NCI-H1694 (cell line): Measurements from ENCODE around the gene FAM168A.

Experiments used
- DNase-seq: peaks from one replicate; lab custom pipeline; 2025; lab: John Stamatoyannopoulos, UW

FAM168A gene

DNA sequence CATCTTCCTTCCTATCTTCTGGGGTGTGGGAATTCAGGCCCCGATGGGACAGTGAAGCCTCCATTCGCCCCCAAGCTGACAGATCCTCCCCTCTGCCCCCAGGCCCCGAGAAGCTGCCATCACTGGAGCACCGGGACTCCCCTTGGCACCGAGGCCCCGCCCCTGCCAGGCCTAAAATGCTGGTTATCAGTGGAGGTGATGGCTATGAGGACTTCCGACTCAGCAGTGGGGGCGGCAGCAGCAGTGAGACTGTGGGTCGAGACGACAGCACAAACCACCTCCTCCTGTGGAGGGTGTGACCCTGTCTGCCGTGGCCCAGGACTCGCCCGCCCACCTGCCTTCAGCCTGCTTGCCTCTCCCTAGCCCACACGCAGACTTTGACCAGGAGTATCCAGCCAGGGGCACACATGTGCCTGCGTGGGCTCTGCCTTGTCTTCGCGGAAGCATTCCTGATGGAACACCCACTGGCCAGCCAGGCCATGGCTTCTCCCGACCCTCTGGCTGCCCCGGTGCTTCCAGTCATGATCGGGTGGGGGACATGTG is 230.4 kb downstream of the FAM168A start:
- no peak for DNase-seq

DNA sequence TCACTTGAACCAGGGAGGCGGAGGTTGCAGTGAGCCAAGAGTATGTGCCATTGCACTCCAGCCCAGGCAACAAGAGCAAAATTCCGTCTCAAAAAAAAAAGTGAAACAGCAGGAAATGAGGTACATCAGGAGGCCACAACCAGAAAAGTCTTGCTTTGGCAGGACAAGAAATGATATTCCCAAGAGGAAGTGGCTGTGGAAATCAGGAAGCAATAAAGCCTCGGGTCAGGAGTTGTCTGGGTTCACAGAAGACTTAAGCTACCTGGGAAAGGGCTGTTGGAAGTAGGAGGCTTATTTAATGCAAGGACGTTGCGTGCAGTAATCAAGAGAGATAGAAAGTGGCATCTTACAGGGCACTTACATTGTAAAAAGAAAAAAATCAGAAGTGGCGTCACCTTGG is 231.0 kb downstream of the FAM168A start:
- DNase-seq = no peak

DNA sequence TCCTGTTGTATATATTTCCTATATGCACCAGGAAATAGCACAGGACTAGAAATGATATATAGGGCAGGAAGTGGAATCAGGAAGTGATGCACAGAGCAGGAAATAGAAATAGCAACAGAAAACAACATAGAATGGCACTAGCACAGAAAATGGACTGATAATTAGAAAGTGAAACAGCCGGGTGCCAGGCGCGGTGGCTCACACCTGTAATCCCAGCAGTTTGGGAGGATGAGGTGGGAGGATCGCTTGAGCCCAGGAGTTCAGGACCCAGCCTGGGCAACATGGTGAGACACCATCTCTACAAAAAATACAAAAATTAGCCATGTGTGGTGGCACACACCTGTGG is 231.7 kb downstream of the FAM168A start:
- DNase-seq = no peak

DNA sequence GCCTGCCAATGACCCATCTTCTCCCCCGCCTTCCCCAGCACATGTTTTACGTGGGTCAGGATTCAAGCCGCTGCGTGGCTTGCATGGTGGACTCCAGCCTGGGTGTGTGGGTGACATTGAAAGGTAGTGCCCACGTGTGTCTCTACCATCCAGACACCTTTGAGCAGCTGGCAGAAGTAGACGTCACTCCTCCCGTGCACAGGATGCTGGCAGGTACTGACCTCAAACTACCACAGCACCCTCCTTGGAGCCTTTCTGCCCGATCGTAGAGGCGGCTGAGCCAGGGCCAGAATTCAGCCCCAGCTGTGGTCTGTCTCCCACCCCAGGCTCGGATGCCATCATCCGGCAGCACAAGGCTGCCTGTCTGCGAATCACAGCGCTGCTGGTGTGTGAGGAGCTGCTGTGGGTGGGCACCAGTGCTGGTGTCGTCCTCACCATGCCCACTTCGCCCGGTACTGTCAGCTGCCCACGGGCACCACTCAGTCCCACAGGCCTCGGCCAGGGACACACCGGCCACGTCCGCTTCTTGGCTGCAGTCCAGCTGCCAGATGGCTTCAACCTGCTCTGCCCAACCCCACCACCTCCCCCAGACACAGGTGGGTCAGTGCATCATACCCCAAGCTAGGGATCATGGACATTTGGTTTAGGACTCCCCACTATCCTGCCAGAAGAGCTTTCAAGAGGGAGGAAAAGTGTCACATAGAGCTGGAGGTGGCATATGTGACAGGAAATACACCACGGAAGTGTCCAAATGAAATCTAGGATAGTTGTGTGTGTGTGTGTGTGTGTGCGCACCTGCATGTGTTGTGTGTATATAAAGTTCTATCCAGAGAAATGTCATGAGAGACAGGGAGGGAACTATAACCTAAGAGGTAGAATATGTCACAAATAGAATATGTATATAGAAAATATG is 232.3 kb downstream of the FAM168A start:
- DNase-seq = no peak

DNA sequence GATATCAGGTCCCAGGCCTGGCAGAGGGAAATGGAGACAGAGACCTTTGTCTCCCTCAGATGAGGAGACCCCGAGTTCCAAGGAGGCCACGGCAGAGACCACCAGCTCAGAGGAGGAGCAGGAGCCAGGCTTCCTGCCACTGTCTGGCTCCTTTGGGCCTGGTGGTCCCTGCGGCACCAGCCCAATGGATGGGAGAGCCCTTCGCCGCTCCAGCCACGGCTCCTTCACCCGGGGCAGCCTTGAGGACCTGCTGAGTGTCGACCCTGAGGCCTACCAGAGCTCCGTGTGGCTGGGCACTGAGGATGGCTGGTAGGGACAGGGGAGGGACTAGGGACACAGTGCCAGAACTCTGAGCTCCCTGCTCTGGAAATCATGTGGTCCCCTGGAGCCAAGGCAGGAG is 234.8 kb downstream of the FAM168A start:
- no peak for DNase-seq

DNA sequence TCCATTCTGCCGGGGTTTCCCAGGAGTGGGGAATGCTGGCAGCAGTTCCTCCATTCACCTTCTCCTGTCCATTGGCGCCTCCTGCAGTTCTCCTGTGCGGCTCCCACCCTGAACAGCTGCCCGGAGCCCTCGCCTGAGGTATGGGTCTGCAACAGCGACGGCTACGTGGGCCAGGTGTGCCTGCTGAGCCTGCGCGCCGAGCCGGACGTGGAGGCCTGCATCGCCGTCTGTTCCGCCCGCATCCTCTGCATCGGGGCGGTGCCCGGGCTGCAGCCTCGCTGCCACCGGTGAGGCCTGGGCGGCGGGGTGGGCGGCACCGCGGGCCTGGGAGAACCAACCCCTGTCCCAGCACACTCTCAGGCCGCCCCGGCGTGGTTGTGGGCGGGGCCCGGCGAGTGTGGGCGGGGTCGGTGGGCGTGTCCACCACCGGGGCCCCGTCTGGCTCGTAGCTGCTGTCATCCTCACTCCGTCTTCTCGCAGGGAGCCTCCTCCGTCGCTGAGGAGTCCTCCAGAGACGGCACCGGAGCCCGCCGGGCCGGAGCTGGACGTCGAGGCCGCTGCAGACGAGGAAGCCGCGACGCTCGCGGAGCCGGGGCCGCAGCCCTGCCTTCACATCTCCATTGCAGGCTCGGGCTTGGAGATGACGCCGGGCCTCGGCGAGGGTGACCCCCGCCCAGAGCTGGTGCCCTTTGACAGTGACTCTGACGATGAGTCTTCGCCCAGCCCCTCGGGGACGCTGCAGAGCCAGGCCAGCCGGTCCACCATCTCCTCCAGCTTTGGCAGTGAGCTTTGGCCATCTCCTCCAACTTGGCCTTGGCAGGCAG is 235.7 kb downstream of the FAM168A start:
- no peak for DNase-seq

DNA sequence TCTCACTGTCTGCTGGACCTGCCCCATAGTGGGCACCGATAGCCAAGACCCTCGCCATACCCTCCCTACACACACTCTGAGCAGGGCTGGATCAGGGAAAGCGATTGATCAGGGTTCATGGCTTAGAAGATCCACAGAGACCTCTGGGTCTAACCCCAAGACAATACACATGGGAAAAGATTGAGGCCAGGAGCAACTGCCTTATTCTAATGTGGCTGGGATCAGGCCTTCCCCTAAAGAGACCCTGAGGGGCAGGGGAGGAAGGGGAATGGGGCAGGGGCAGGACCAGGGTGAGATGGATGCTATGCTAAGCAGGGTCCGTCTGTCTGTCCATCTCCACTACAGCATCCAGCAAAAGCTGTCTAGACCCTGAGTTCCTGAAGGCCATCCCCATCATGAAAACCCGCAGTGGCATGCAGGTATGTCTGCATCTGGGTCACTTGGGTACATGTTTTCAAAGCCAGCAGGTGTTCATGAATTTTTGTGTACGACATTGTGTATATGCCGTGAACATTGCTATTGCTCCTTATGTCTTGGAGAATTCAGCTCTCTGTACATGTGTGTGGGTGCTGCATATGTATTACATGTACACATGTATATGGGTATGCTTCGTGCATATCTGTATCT is 237.1 kb downstream of the FAM168A start:
- DNase-seq = no peak

DNA sequence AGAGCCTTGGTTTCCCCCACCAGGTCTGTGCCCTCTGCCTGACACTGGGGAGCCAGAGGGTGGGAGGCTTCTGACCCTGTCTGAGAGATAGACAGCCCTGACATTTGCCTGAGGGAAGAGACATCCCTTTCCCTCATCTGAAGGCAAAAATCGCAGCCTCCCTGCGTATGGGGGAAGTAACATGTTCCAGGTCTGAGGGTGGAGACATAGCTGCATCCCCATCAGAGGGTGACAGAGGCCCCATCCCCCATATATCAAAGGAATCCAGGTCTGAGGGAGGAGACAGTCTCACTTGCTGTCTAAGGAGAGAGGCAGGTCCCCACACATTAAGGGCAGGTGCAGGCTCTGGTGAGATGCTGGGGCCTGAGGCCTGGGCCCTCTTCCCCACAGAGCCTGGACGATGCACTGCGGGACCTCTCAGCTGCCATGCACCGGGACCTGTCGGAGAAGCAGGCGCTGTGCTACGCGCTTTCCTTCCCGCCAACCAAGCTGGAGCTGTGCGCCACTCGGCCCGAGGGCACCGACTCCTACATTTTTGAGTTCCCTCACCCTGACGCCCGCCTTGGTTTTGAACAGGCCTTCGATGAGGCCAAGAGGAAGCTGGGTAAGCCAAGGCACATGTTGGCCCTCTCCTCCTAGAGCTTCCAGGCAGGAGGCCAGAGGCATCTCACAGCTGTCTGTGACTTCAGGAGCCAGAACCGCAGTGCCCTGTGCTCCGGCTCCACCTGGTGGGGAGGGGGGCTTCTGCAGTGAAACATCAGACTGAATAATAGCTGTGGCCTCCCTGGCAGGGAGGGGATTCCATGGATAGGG is 237.8 kb downstream of the FAM168A start:
- DNase-seq = peak; percentile 20

DNA sequence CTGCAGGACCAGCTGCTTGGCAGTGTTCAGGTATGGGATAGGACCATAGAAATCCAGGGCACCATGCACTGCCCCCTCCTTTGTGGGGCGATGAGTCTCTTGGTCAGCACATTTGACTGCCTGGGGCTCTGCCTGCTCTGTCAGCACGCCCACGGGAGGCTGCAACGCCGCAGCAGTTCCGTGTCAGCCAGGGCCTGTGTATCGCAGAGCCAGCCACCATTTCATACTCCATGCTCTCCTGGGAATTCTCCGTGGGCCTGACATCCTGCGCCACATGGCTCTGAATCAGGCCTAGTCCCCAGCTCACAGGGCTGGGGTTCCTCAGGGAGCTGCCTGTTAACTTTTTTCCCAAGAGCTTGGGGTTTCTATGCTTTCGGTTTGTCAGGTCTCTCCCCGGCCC is 238.6 kb downstream of the FAM168A start:
- DNase-seq = no peak

DNA sequence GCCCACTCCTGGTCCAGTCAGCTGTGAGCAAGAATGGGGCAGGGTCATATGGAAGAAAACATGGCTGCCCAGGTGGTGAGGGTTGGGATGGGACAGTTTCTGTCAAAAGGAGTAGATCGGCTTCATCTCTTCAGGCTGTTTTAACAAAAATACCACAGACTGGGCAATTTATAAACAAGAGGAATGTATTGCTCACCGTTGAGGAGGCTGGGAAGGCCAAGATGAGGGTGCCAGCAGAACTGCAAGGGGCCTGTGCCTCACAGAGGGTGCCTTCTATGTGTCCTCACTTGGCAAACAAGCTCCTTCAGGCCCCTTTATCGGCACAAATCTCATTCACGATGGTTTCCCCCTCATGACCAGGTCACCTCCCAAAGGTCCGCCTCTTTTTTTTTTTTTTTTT is 239.8 kb downstream of the FAM168A start:
- DNase-seq = no peak

DNA sequence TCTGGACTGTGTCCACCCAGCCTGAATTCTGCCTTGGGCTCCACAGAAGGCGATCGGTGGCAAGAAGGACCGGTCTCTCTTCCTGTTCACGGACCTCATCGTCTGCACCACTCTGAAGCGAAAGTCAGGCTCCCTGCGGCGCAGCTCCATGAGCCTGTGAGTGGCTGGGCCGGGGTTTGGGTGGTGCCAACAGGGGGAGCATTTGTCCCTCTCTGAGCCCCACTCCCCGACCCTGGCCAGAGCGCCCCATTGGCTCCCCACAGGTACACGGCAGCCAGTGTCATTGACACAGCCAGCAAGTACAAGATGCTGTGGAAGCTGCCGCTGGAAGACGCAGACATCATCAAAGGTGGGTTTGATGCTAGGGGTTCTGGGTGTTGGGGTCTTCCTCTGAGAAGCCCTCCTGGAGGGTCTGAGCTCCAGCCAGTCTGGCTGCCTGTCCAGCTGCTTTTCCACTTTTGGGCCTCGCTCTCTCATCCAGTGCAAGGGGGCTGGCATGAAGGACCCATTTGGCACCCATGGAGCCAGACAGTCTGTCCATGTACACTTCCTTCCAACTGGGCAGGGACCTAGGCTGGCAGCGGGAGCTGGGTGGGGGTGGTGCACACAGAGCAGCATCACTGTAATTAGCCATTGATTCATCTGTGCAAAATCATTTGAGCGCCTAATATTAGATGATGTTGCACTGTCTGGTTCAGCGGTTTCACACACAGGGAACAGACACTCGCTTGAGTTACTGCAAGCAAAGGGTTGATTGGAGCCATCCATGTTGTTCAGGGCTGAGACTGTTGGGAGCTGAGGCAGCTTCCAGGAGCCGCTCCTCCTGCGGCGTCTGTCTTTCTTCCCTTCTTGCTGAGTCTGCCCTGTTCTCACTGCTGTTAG is 240.7 kb downstream of the FAM168A start:
- DNase-seq = no peak

DNA sequence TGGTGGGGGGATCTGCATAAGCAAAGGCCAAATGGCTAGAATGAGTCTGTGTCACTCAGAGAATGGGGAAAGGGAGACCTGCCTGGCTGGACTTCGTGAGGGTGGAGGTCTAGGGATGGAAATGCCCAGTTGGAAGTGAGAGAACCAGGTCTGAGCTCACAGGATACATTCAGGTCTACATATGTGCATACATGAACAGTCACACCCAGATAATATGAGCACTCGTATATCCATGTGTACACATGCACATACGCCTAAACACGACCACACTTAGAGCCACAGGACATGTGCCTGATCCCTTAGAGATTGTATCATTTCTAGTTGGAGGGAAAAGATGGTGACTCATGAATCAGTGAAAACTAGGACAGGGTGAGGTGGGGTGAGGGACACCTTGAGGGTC is 242.8 kb downstream of the FAM168A start:
- DNase-seq = no peak

DNA sequence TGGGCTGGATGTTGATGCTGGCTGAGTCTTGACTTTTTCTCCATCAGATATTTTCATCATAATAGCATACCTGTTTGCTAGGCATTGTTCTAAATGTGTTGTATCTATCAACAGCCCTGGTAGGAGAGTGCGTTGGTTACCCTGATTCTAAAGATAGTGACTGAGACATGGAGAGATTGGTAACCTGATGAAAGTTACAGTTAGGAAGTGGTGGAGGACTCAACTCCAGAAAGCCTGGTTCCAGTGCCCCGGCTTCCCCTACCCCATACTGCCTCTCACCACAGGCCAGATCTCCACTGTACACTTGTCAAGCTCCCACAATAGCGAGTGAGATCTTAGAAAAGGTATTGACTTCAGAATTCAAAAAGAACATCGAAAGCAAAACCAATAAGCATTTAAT is 244.5 kb downstream of the FAM168A start:
- DNase-seq = no peak

DNA sequence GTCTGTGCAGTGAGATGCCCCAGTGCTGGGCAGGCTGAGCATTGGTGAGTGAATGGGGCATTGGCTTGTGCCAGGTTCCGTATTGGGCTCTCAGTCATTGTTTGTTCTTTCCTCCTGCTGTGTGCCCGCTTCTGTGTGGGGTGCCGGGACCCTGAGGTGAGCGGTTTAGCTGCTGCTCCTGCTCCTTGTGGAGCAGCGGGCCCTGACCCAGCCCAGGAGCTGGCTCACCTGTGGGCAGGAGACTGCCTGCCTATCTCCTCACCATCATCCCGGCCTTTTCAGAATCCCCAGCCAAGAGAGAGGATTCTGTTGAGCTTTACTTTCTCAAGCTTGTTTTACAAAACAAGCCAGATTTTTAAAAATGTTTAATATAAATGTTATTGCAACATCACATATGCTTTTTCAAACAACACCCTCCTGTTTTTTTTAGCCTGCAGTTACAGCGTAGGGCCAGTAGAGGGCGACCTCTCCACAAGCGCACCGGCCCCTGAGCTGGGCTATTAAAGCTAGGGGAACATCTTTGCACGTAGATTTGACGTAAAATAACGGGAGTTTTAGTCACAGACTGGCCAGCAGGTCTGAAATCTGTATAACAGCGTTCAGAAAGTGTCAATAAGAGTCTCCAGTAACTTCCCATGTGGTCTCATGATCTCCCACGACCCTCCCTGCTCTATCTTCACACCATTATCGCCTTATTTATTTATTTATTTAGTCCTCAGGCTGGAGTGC is 246.8 kb downstream of the FAM168A start:
- peak; percentile 44 for DNase-seq
